Measurements from ENCODE around the gene SIK2. TPM values are rescaled to one million over a fixed set of nuclear protein-coding genes. Genes with fewer than 3 reads are reported as not detected.
"Not testable (repeated sequence)": the region's sequence is repeated elsewhere in the genome, so short reads cannot be mapped to it uniquely, and the experiment has no call there.

The SIK2 gene
- total RNA-seq, 1 experiment from 2014 or later = 13.9 TPM

- Mint-ChIP-seq H3K27me3 (ENCODE audit: unreplicated experiment) (no peaks in the 10 kb centered on the region), H3K4me3 (ENCODE audit: low read depth, unreplicated experiment) (no peak overlapping the region), H3K4me1 (ENCODE audit: low read depth, unreplicated experiment) (no peaks in the 10 kb centered on the region), H3K27ac (ENCODE audit: unreplicated experiment) (no peak overlapping the region), H3K9me3 (ENCODE audit: low read depth, unreplicated experiment) (no peaks in the 10 kb centered on the region), H3K36me3 (ENCODE audit: insufficient read depth, unreplicated experiment) (no peaks in the 10 kb centered on the region)
- no peak for DNase-seq
- intact Hi-C loops (cut with micrococcal nuclease; ENCODE audit: unreplicated experiment) = no loop called here
- TF ChIP-seq, protein P1, sequence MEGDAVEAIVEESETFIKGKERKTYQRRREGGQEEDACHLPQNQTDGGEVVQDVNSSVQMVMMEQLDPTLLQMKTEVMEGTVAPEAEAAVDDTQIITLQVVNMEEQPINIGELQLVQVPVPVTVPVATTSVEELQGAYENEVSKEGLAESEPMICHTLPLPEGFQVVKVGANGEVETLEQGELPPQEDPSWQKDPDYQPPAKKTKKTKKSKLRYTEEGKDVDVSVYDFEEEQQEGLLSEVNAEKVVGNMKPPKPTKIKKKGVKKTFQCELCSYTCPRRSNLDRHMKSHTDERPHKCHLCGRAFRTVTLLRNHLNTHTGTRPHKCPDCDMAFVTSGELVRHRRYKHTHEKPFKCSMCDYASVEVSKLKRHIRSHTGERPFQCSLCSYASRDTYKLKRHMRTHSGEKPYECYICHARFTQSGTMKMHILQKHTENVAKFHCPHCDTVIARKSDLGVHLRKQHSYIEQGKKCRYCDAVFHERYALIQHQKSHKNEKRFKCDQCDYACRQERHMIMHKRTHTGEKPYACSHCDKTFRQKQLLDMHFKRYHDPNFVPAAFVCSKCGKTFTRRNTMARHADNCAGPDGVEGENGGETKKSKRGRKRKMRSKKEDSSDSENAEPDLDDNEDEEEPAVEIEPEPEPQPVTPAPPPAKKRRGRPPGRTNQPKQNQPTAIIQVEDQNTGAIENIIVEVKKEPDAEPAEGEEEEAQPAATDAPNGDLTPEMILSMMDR (IDR thresholded peaks at IDR 0.05; ENCODE audit: unreplicated experiment) = no peak
- CTCF ChIA-PET = no interaction called here
- no TSS peak for BruUV-seq (replicated peaks)
Observed at GRCh38 chr11:111655924-111656323, 53.7 kb downstream of the SIK2 start.

DNA sequence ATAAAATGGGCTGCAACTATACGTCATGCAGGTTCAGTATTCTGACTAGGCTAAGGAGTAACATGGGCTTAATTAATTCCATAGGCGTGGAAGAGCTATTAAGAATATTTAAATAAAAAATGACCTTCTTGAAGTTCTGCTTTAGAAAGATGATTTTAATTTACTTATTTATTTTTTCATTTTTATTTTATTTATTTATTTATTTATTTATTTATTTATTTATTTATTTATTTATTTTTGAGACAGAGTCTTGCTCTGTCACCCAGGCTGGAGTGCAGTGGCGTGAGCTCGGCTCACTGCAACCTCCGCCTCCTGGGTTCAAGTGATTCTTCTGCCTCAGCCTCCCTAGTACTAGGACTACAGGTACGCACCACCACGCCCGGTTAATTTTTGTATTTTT lies 55.7 kb downstream of the SIK2 start:
- H3K4me3 Mint-ChIP-seq (ENCODE audit: low read depth, unreplicated experiment); BruUV-seq (replicated peaks); intact Hi-C loops (cut with micrococcal nuclease; ENCODE audit: unreplicated experiment): not testable (repeated sequence)

DNA sequence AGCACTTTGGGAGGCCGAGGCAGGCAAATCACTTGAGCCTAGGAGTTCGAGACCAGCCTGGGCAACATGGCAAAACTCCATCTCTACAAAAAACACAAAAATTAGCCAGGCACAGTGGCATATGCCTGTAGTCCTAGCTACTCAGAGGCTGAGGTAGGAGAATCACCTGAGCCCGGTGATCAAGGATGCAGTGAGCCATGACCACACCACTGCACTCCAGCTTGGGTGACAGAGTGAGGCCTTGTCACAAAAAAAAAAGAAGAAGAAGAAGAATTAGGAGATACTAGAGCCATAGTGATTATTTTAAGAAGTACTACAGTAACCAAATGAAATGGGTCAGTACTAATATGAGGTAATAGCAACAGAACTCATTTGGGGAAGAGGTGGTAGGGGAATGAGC lies 56.2 kb downstream of the SIK2 start:
- H3K27me3 Mint-ChIP-seq (ENCODE audit: unreplicated experiment); H3K4me3 Mint-ChIP-seq (ENCODE audit: low read depth, unreplicated experiment); DNase-seq; BruUV-seq (replicated peaks); CTCF ChIA-PET; H3K9me3 Mint-ChIP-seq (ENCODE audit: low read depth, unreplicated experiment); intact Hi-C loops (cut with micrococcal nuclease; ENCODE audit: unreplicated experiment); H3K4me1 Mint-ChIP-seq (ENCODE audit: low read depth, unreplicated experiment); H3K27ac Mint-ChIP-seq (ENCODE audit: unreplicated experiment); H3K36me3 Mint-ChIP-seq (ENCODE audit: insufficient read depth, unreplicated experiment): not testable (repeated sequence)

More for the DNA sequence above, 55.7 kb downstream of the SIK2 start:
- H3K9me3 Mint-ChIP-seq (ENCODE audit: low read depth, unreplicated experiment); H3K4me1 Mint-ChIP-seq (ENCODE audit: low read depth, unreplicated experiment); DNase-seq; H3K27me3 Mint-ChIP-seq (ENCODE audit: unreplicated experiment); H3K27ac Mint-ChIP-seq (ENCODE audit: unreplicated experiment); CTCF ChIA-PET; H3K36me3 Mint-ChIP-seq (ENCODE audit: insufficient read depth, unreplicated experiment): not testable (repeated sequence)

- Mint-ChIP-seq H3K27me3 (ENCODE audit: unreplicated experiment) (no peaks in the 10 kb centered on the region), H3K4me3 (ENCODE audit: low read depth, unreplicated experiment) (no peak overlapping the region), H3K36me3 (ENCODE audit: insufficient read depth, unreplicated experiment) (peaks cover 7% of the 10 kb centered on the region), H3K4me1 (ENCODE audit: low read depth, unreplicated experiment) (peaks cover 11% of the 10 kb centered on the region), H3K9me3 (ENCODE audit: low read depth, unreplicated experiment) (no peaks in the 10 kb centered on the region), H3K27ac (ENCODE audit: unreplicated experiment) (no peak overlapping the region)
- TF ChIP-seq, protein P1 (IDR thresholded peaks at IDR 0.05; ENCODE audit: unreplicated experiment) = no peak
- intact Hi-C loops (cut with micrococcal nuclease; ENCODE audit: unreplicated experiment) = no loop called here
- BruUV-seq (replicated peaks) = no TSS peak
- CTCF ChIA-PET = no interaction called here
- no peak for DNase-seq
Observed at GRCh38 chr11:111659201-111660115, 57.2 kb downstream of the SIK2 start.

GRCh38 chr11:111660822-111661221 lies 58.6 kb downstream of the SIK2 start:
- peaks cover 11% of the 10 kb centered on the region for H3K4me1 Mint-ChIP-seq (ENCODE audit: low read depth, unreplicated experiment)
- H3K4me3 Mint-ChIP-seq (ENCODE audit: low read depth, unreplicated experiment) = no peak overlapping the region
- peaks cover 7% of the 10 kb centered on the region for H3K36me3 Mint-ChIP-seq (ENCODE audit: insufficient read depth, unreplicated experiment)
- H3K9me3 Mint-ChIP-seq (ENCODE audit: low read depth, unreplicated experiment) = no peaks in the 10 kb centered on the region
- no peak for DNase-seq
- BruUV-seq (replicated peaks) = no TSS peak
- CTCF ChIA-PET = no interaction called here
- H3K27me3 Mint-ChIP-seq (ENCODE audit: unreplicated experiment) = no peaks in the 10 kb centered on the region
- no peak overlapping the region for H3K27ac Mint-ChIP-seq (ENCODE audit: unreplicated experiment)
- intact Hi-C loops (cut with micrococcal nuclease; ENCODE audit: unreplicated experiment) = no loop called here
- TF ChIP-seq, protein P1 (IDR thresholded peaks at IDR 0.05; ENCODE audit: unreplicated experiment) = no peak

Data from Calu3 (cell line).